ENCODE results near the gene APCDD1L.

Gene APCDD1L

GRCh38 chr20:58538752-58539151 is 23.6 kb upstream of the APCDD1L start:
- no peaks in the 10 kb centered on the region for H3K36me3 ChIP-seq (ENCODE audit: control insufficient read depth, insufficient read depth, low read length)
- no peaks in the 10 kb centered on the region for H3K9me3 ChIP-seq (ENCODE audit: control insufficient read depth, low read length)
- no peak overlapping the region for H3K9ac ChIP-seq
- no peak overlapping the region for H3K4me3 ChIP-seq (ENCODE audit: low read depth, low read length)
- H3K4me1 ChIP-seq: no peaks in the 10 kb centered on the region
- H3K79me2 ChIP-seq: no peaks in the 10 kb centered on the region
- no peak for TF ChIP-seq CTCF (IDR thresholded peaks at IDR 0.05)
- no peak overlapping the region for H2AFZ ChIP-seq
- no peak overlapping the region for H3K4me2 ChIP-seq (ENCODE audit: low read length)
- no peak overlapping the region for H3K27ac ChIP-seq
- H3K27me3 ChIP-seq (ENCODE audit: control insufficient read depth, insufficient read depth, low read length): no peaks in the 10 kb centered on the region

- no peak for TF ChIP-seq CTCF (IDR thresholded peaks at IDR 0.05)
- H3K4me2 ChIP-seq (ENCODE audit: low read length): no peak overlapping the region
- H3K4me1 ChIP-seq: no peaks in the 10 kb centered on the region
- no peak overlapping the region for H3K9ac ChIP-seq
- H2AFZ ChIP-seq: no peak overlapping the region
- H3K79me2 ChIP-seq: no peaks in the 10 kb centered on the region
- H3K27ac ChIP-seq: no peak overlapping the region
- H3K9me3 ChIP-seq (ENCODE audit: control insufficient read depth, low read length): no peaks in the 10 kb centered on the region
- H3K4me3 ChIP-seq (ENCODE audit: low read depth, low read length): no peak overlapping the region
- H3K36me3 ChIP-seq (ENCODE audit: control insufficient read depth, insufficient read depth, low read length): no peaks in the 10 kb centered on the region
- H3K27me3 ChIP-seq (ENCODE audit: control insufficient read depth, insufficient read depth, low read length): no peaks in the 10 kb centered on the region
Observed at GRCh38 chr20:58537831-58538230, 22.6 kb upstream of the APCDD1L start.

GRCh38 chr20:58536289-58536688 is 21.1 kb upstream of the APCDD1L start:
- no peak overlapping the region for H2AFZ ChIP-seq
- H3K4me1 ChIP-seq: no peaks in the 10 kb centered on the region
- H3K9ac ChIP-seq: no peak overlapping the region
- no peaks in the 10 kb centered on the region for H3K79me2 ChIP-seq
- no peaks in the 10 kb centered on the region for H3K27me3 ChIP-seq (ENCODE audit: control insufficient read depth, insufficient read depth, low read length)
- no peak overlapping the region for H3K27ac ChIP-seq
- H3K9me3 ChIP-seq (ENCODE audit: control insufficient read depth, low read length): no peaks in the 10 kb centered on the region
- no peak overlapping the region for H3K4me2 ChIP-seq (ENCODE audit: low read length)
- no peak for TF ChIP-seq CTCF (IDR thresholded peaks at IDR 0.05)
- H3K36me3 ChIP-seq (ENCODE audit: control insufficient read depth, insufficient read depth, low read length): no peaks in the 10 kb centered on the region
- no peak overlapping the region for H3K4me3 ChIP-seq (ENCODE audit: low read depth, low read length)

- Histone ChIP-seq H3K4me2 (ENCODE audit: low read length) (no peak overlapping the region), H3K27ac (no peak overlapping the region), H3K36me3 (ENCODE audit: control insufficient read depth, insufficient read depth, low read length) (no peaks in the 10 kb centered on the region), H2AFZ (no peak overlapping the region), H3K9ac (no peak overlapping the region), H3K27me3 (ENCODE audit: control insufficient read depth, insufficient read depth, low read length) (no peaks in the 10 kb centered on the region), H3K79me2 (no peaks in the 10 kb centered on the region), H3K4me1 (no peaks in the 10 kb centered on the region), H3K4me3 (ENCODE audit: low read depth, low read length) (no peak overlapping the region), H3K9me3 (ENCODE audit: control insufficient read depth, low read length) (peaks cover 3% of the 10 kb centered on the region)
- TF ChIP-seq CTCF (IDR thresholded peaks at IDR 0.05): no peak
Observed at GRCh38 chr20:58531657-58532056, 16.5 kb upstream of the APCDD1L start.

- Histone ChIP-seq H3K4me1 (no peaks in the 10 kb centered on the region), H3K27me3 (ENCODE audit: control insufficient read depth, insufficient read depth, low read length) (no peaks in the 10 kb centered on the region), H3K9ac (no peak overlapping the region), H3K4me3 (ENCODE audit: low read depth, low read length) (no peak overlapping the region), H3K36me3 (ENCODE audit: control insufficient read depth, insufficient read depth, low read length) (no peaks in the 10 kb centered on the region), H3K4me2 (ENCODE audit: low read length) (no peak overlapping the region), H3K9me3 (ENCODE audit: control insufficient read depth, low read length) (peaks cover 3% of the 10 kb centered on the region), H2AFZ (no peak overlapping the region), H3K27ac (no peak overlapping the region), H3K79me2 (no peaks in the 10 kb centered on the region)
- TF ChIP-seq CTCF (IDR thresholded peaks at IDR 0.05): no peak
Observed at GRCh38 chr20:58531063-58531462, 15.9 kb upstream of the APCDD1L start.
